ENCODE measurements around the gene KIFC3. TPM values are rescaled to one million over a fixed set of nuclear protein-coding genes. Genes with fewer than 3 reads are reported as not detected.

KIFC3 gene
- total RNA-seq, 2 experiments from 2014 or later = 0.54 to 0.89 TPM

GRCh38 chr16:57807252-57807967 lies 5.1 kb upstream of the KIFC3 start:
- ChIA-PET POLR2A (no interaction called here), CTCF (no interaction called here)
- H3K9me3 Mint-ChIP-seq = no peaks in the 10 kb centered on the region
- DNase-seq = no peak
- H3K4me1 Mint-ChIP-seq (ENCODE audit: low read depth) = peaks cover 29% of the 10 kb centered on the region
- ATAC-seq = no peak
- no peak overlapping the region for H3K27ac Mint-ChIP-seq
- intact Hi-C loops (cut with micrococcal nuclease) = no loop called here
- H3K4me3 Mint-ChIP-seq = no peak overlapping the region
- no peaks in the 10 kb centered on the region for H3K36me3 Mint-ChIP-seq (ENCODE audit: low read depth)
- peaks cover 29% of the 10 kb centered on the region for H3K27me3 Mint-ChIP-seq
- TF ChIP-seq CTCF (IDR thresholded peaks at IDR 0.05) = no peak

GRCh38 chr16:57805176-57805575 lies 2.9 kb upstream of the KIFC3 start:
- ChIA-PET POLR2A (no interaction called here), CTCF (interaction anchor here (1.4 kb wide), 1 partner anchor 228 kb away, joined by 3 read pairs; no protein-coding TSS in a partner anchor)
- H3K4me3 Mint-ChIP-seq = no peak overlapping the region
- peaks cover 37% of the 10 kb centered on the region for H3K27me3 Mint-ChIP-seq
- no peaks in the 10 kb centered on the region for H3K9me3 Mint-ChIP-seq
- intact Hi-C loops (cut with micrococcal nuclease) = no loop called here
- no peak for TF ChIP-seq CTCF (IDR thresholded peaks at IDR 0.05)
- DNase-seq = no peak
- H3K36me3 Mint-ChIP-seq (ENCODE audit: low read depth) = no peaks in the 10 kb centered on the region
- no peak for ATAC-seq
- peaks cover 27% of the 10 kb centered on the region for H3K4me1 Mint-ChIP-seq (ENCODE audit: low read depth)
- H3K27ac Mint-ChIP-seq = no peak overlapping the region

- intact Hi-C loops (cut with micrococcal nuclease) = no loop called here
- CTCF ChIA-PET = interaction anchor here (1.4 kb wide), 1 partner anchor 227 kb away, joined by 3 read pairs; no protein-coding TSS in a partner anchor
- H3K27ac Mint-ChIP-seq = no peak overlapping the region
These were observed 2.0 kb upstream of the KIFC3 start for GRCh38 chr16:57804111-57804837.

GRCh38 chr16:57803134-57803990 lies 1.1 kb upstream of the KIFC3 start:
- peak overlapping the region; percentile 73 for H3K4me3 Mint-ChIP-seq
- ChIA-PET CTCF (no interaction called here), POLR2A (interaction anchor here (0.5 kb wide), 1 partner anchor 14 kb away, joined by 3 read pairs; no protein-coding TSS in a partner anchor)
- TF ChIP-seq CTCF (IDR thresholded peaks at IDR 0.05) = no peak
- peaks cover 34% of the 10 kb centered on the region for H3K27me3 Mint-ChIP-seq
- no peaks in the 10 kb centered on the region for H3K36me3 Mint-ChIP-seq (ENCODE audit: low read depth)
- ATAC-seq (no peak), DNase-seq (no peak)
- intact Hi-C loops (cut with micrococcal nuclease) = no loop called here
- H3K9me3 Mint-ChIP-seq = no peaks in the 10 kb centered on the region
- no peak overlapping the region for H3K27ac Mint-ChIP-seq
- H3K4me1 Mint-ChIP-seq (ENCODE audit: low read depth) = peaks cover 27% of the 10 kb centered on the region

More at GRCh38 chr16:57804111-57804837, 2.0 kb upstream of the KIFC3 start:
- DNase-seq = no peak
- no peak for TF ChIP-seq CTCF (IDR thresholded peaks at IDR 0.05)
- POLR2A ChIA-PET = no interaction called here
- Mint-ChIP-seq H3K9me3 (no peaks in the 10 kb centered on the region), H3K4me1 (ENCODE audit: low read depth) (peaks cover 25% of the 10 kb centered on the region), H3K36me3 (ENCODE audit: low read depth) (no peaks in the 10 kb centered on the region), H3K4me3 (no peak overlapping the region), H3K27me3 (peaks cover 38% of the 10 kb centered on the region)
- no peak for ATAC-seq

All from activated CD8-positive, alpha-beta T cell treated with anti-CD3 and anti-CD28 coated beads for 36 hours (primary cell).